Gastrocnemius medialis (tissue), 4 donors: ENCODE results near the gene IFT22. TPM values are rescaled to one million over a fixed set of nuclear protein-coding genes. Genes with fewer than 3 reads are reported as not detected.

Source experiments
- ATAC-seq, 2 donors: fragments of 150-250 bp; one replicate each; pipeline ENCODE4 v1.9.1; 2016
- DNase-seq, 2 donors: peaks; one replicate each; pipeline ENCODE4 v3.0.0-alpha.2; 2019
- H3K27ac ChIP-seq, 4 donors: fragments of 200-600 bp; sonication (generic); 1 replicate in 1 of 4; 2 replicates in 3 of 4; pipeline ENCODE4 v1.5.1; 2016 to 2018; ENCODE audit warnings: mild to moderate bottlenecking in 2 of 4, moderate library complexity in 1 of 4
- H3K27me3 ChIP-seq, 3 donors: fragments of 200-600 bp; sonication (generic) in 2 of 3; 1 replicate in 1 of 3; 2 replicates in 2 of 3; pipeline versions ENCODE4 v1.5.1 to v1.6.0; 2016 to 2019; ENCODE audit warnings: mild to moderate bottlenecking in 1 of 3, moderate library complexity in 1 of 3
- H3K36me3 ChIP-seq, 2 donors: fragments of 200-600 bp; sonication (generic) in 1 of 2; one replicate each; pipeline ENCODE4 v1.5.1; 2017 to 2018
- H3K4me1 ChIP-seq, 2 donors: fragments of 200-600 bp; sonication (generic) in 1 of 2; one replicate each; pipeline ENCODE4 v1.5.1; 2016 to 2017; ENCODE audit warnings: mild to moderate bottlenecking in 2 of 2
- H3K4me3 ChIP-seq, 4 donors: fragments of 200-600 bp; sonication (generic) in 3 of 4; 1 replicate in 1 of 4; 2 replicates in 3 of 4; pipeline ENCODE4 v1.5.1; 2016 to 2019; ENCODE audit warnings: mild to moderate bottlenecking in 2 of 4
- H3K9me3 ChIP-seq, 3 donors: fragments of 200-600 bp; sonication (generic) in 2 of 3; 1 replicate in 1 of 3; 2 replicates in 2 of 3; pipeline ENCODE4 v1.5.1; 2016 to 2019
- POLR2A ChIP-seq, 2 donors: fragments of 450-650 bp; IDR thresholded peaks; one replicate each; pipeline ENCODE4 v1.6.1; 2017; ENCODE audit warnings: antibody characterized with exemption in 2 of 2, mild to moderate bottlenecking in 2 of 2, moderate library complexity in 2 of 2
- in situ Hi-C, 4 donors: fragments of 200-750 bp; cut with MboI; loops; one replicate each; pipeline versions ENCODE4 v1.15.0 to v1.8.0; 2017; ENCODE audit warnings: low sequenced_read_pairs in 4 of 4
- intact Hi-C: fragments of 100-400 bp; cut with DNase I; formaldehyde crosslinking; loops from one replicate; pipeline ENCODE4 v1.15.1; 2023; ENCODE audit warnings: low total_unique reads
- total RNA-seq, 4 donors: library from RNA; depleted of rRNA; stranded (reverse); fragments of >200 nt; gene quantifications; one replicate each; pipeline versions ENCODE4 v1.1.0 to v1.2.3, GENCODE V29; 2016
- TF ChIP-seq, protein P1 (sequence below), 5 experiments: fragments of 450-650 bp in 3 of 5; fragments of 200-600 bp in 2 of 5; sonication (generic) in 2 of 5; IDR thresholded peaks in 4 of 5; conservative IDR thresholded peaks in 1 of 5; 1 replicate in 4 of 5; 2 replicates in 1 of 5; pipeline ENCODE4 v1.5.1; 2016 to 2019; ENCODE audit warnings: antibody characterized with exemption in 5 of 5, mild to moderate bottlenecking in 3 of 5, moderate library complexity in 3 of 5

The IFT22 gene
- total RNA-seq, 4 donors from 2014 or later: 13.4 to 32.3 (median 28.9) TPM

DNA sequence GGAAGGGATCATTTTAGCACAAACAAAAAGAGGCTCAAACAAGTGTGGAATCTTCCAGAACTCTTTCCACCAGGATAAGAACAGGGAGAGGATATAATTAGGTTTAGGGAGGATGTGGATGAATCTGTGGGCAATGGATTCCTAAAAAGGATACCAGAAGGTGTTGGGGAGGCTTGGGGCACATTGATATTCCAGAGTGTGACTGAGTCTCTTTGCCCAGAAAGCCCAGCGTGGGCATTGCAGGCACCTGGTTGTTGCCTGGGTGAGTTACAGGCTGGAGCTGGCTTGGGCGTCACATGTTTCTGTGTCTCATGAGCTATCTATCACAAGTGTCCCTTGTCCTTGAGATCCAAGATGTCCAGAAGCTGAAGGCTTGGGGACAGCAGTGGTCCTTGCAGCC, 44.3 kb upstream of the IFT22 start:
- Histone ChIP-seq H3K4me1 (peaks cover 4 to 7% of the 10 kb centered on the region in 2 donors), H3K4me3 (no peak overlapping the region), H3K9me3 (no peaks in the 10 kb centered on the region), H3K27me3 (peaks cover 6 to 31% (median 30%) of the 10 kb centered on the region in 3 donors), H3K27ac (no peak overlapping the region), H3K36me3 (no peaks in the 10 kb centered on the region)
- TF ChIP-seq, protein P1, sequence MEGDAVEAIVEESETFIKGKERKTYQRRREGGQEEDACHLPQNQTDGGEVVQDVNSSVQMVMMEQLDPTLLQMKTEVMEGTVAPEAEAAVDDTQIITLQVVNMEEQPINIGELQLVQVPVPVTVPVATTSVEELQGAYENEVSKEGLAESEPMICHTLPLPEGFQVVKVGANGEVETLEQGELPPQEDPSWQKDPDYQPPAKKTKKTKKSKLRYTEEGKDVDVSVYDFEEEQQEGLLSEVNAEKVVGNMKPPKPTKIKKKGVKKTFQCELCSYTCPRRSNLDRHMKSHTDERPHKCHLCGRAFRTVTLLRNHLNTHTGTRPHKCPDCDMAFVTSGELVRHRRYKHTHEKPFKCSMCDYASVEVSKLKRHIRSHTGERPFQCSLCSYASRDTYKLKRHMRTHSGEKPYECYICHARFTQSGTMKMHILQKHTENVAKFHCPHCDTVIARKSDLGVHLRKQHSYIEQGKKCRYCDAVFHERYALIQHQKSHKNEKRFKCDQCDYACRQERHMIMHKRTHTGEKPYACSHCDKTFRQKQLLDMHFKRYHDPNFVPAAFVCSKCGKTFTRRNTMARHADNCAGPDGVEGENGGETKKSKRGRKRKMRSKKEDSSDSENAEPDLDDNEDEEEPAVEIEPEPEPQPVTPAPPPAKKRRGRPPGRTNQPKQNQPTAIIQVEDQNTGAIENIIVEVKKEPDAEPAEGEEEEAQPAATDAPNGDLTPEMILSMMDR (IDR thresholded peaks at IDR 0.05 in 4 of 5, conservative IDR thresholded peaks at IDR 0.05 in 1 of 5): no peak
- TF ChIP-seq POLR2A (IDR thresholded peaks at IDR 0.05): no peak
- ATAC-seq (no peak), DNase-seq (no peak)
- intact Hi-C loops (loop anchor here (10.0 kb wide), 1 partner anchor 909 kb away; no protein-coding TSS in a partner anchor), in situ Hi-C loops (loop anchor here in 1 of 4 donors (25.0 kb wide), 1 partner anchor 171 kb away; no protein-coding TSS in a partner anchor)

GRCh38 chr7:101363734-101364374, 42.2 kb upstream of the IFT22 start:
- Histone ChIP-seq H3K4me1 (peaks cover 4 to 7% of the 10 kb centered on the region in 2 donors), H3K36me3 (no peaks in the 10 kb centered on the region), H3K27ac (no peak overlapping the region), H3K27me3 (peaks cover 6 to 30% (median 30%) of the 10 kb centered on the region in 3 donors), H3K9me3 (no peaks in the 10 kb centered on the region), H3K4me3 (peak overlapping the region; percentile 45 to 81 (median 58))
- DNase-seq (peak; percentile 14 to 18), ATAC-seq (peak in 1 of 2 donors; percentile 86)
- TF ChIP-seq, protein P1 (IDR thresholded peaks at IDR 0.05 in 4 of 5, conservative IDR thresholded peaks at IDR 0.05 in 1 of 5): peak; percentile 57 to 88 (median 76)
- no peak for TF ChIP-seq POLR2A (IDR thresholded peaks at IDR 0.05)
- intact Hi-C loops: loop anchor here (5.0 to 10.0 kb wide), 2 partner anchors 173 to 911 kb away; no protein-coding TSS in a partner anchor
- in situ Hi-C loops: loop anchor here in 1 of 4 donors (25.0 kb wide), 1 partner anchor 173 kb away; no protein-coding TSS in a partner anchor

DNA sequence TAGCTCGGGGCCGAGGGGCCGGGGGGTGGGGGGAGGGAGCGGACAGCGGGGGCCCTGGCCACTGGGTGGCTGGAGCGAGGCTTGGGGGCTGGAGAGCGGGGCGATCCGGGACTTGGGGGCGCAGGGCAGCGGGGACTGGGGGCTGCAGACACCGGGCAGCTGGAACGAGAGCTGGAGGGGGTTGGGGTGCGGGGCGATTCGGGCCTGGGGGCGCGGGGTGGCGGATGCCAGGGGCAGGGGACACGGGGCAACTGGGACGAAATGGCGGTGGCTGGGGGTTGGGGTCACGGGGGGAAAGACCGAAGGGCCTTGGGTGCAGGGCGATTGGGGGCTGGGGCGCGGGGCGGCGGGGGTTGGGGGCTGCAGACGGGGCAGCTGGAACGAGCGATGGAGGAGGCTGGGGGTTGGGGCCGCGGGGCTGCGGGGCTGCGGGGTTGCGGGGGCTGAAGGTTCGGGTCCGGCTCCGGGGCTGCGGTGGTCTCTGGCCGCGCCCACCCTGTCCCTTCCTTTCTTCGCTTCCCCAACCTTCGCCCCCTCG, 41.7 kb upstream of the IFT22 start:
- Histone ChIP-seq H3K4me3 (peak overlapping the region; percentile 45 to 81 (median 58)), H3K27me3 (peaks cover 6 to 30% (median 30%) of the 10 kb centered on the region in 3 donors), H3K36me3 (no peaks in the 10 kb centered on the region), H3K27ac (no peak overlapping the region), H3K4me1 (peaks cover 4 to 7% of the 10 kb centered on the region in 2 donors), H3K9me3 (no peaks in the 10 kb centered on the region)
- DNase-seq (no peak), ATAC-seq (no peak)
- TF ChIP-seq POLR2A (IDR thresholded peaks at IDR 0.05): no peak
- TF ChIP-seq, protein P1 (IDR thresholded peaks at IDR 0.05 in 4 of 5, conservative IDR thresholded peaks at IDR 0.05 in 1 of 5): no peak
- intact Hi-C loops: loop anchor here (5.0 to 10.0 kb wide), 2 partner anchors 174 to 912 kb away; no protein-coding TSS in a partner anchor
- in situ Hi-C loops: loop anchor here in 1 of 4 donors (25.0 kb wide), 1 partner anchor 174 kb away; no protein-coding TSS in a partner anchor

DNA sequence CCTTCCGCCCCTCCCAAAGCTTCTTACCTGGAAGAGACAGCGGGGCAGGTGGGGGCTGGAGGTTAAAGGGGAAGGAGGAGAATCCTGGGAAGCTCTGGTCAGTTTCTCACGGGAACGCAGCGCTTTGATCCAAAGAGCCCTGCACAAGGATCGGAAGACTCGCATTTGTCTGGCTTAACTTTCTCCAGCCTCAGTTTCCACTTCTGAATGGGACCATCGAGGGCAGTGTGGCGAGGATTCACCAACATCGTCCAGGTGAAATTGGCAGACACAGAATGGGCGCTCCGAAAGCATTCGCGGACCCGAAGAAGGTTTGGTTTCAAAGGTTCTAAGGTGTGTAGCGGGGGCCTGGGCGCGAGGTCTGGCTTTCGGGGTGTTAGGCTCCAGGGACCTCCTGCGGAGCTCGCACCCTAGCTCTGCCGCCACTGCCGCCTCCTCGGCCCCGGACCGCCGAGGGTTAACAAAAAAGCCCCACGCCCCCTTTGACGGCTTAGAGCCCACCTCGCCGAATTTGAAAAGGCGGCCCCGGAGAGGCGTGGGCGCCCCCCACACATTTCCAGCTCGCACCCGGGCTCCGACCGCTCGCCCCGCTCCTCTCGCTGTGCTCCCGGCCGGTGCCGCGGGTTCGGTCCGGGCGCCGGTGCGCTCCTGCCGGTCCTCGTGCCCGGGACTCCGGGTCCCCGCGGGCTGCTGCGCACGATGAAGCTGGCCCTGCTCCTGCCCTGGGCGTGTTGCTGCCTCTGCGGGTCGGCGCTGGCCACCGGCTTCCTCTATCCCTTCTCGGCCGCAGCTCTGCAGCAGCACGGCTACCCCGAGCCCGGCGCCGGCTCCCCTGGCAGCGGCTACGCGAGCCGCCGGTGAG, 41.0 kb upstream of the IFT22 start, which contains the start of gene COL26A1:
COL26A1 (plus strand) TSS at position 542 of the 862 bp plus-strand sequence; CDS start at position 700, 158 bp downstream.
- no peak within 1 kb of the TSS for H3K27ac ChIP-seq
- H3K4me1 ChIP-seq: peaks cover 4 to 7% of the 10 kb centered on the region in 2 donors
- no peak for TF ChIP-seq POLR2A (IDR thresholded peaks at IDR 0.05)
- TF ChIP-seq, protein P1 (IDR thresholded peaks at IDR 0.05 in 4 of 5, conservative IDR thresholded peaks at IDR 0.05 in 1 of 5): no peak
- intact Hi-C loops (loop anchor here (5.0 to 10.0 kb wide), 2 partner anchors 175 to 912 kb away; no protein-coding TSS in a partner anchor), in situ Hi-C loops (loop anchor here in 1 of 4 donors (25.0 kb wide), 1 partner anchor 175 kb away; no protein-coding TSS in a partner anchor)
- peak within 1 kb of the TSS; percentile 45 to 81 (median 58) for H3K4me3 ChIP-seq
- H3K27me3 ChIP-seq: peaks cover 6 to 30% (median 30%) of the 10 kb centered on the region in 3 donors
- DNase-seq: no peak
- ATAC-seq: no peak
- no peaks in the 10 kb centered on the region for H3K9me3 ChIP-seq
- H3K36me3 ChIP-seq: no peaks in the 10 kb centered on the region
